GM18517 (cell line): Measurements from ENCODE around the gene POLL.
A peak's percentile ranks its signal among the peaks of the same experiment; 100 is the strongest.
"Not testable (repeated sequence)": the region's sequence is repeated elsewhere in the genome, so short reads cannot be mapped to it uniquely, and the experiment has no call there.

Experiments used
- ATAC-seq: cut with Tn5 transposase; IDR thresholded peaks from one replicate; pipeline ENCODE4 v1.9.1; 2021; ENCODE audit warnings: mild to moderate bottlenecking, moderate library complexity; ENCODE audit not compliant: unreplicated experiment

The POLL gene

GRCh38 chr10:101587725-101588653 lies at the start of gene POLL, which contains the start of gene DPCD:
Gene POLL (minus strand): TSS chr10:101588257. CDS start chr10:101587360, 897 bp downstream.
Gene DPCD (plus strand): TSS chr10:101588321. CDS start chr10:101588337, 16 bp downstream.
- ATAC-seq: peak; percentile 93

- ATAC-seq: not testable (repeated sequence)
Measured at GRCh38 chr10:101633510-101633909, 45.5 kb upstream of the POLL start.

GRCh38 chr10:101631821-101632475 lies 43.9 kb upstream of the POLL start:
- no peak for ATAC-seq

- ATAC-seq: no peak
Measured at GRCh38 chr10:101630633-101630920, 42.5 kb upstream of the POLL start.

- no peak for ATAC-seq
Measured at GRCh38 chr10:101629837-101630632, 42.0 kb upstream of the POLL start.

GRCh38 chr10:101625821-101626412 lies 37.9 kb upstream of the POLL start:
- no peak for ATAC-seq

- ATAC-seq: no peak
Measured at GRCh38 chr10:101624526-101625102, 36.6 kb upstream of the POLL start.

GRCh38 chr10:101623528-101623927 lies 35.5 kb upstream of the POLL start:
- ATAC-seq: no peak

- no peak for ATAC-seq
Measured at GRCh38 chr10:101619983-101620382, 31.9 kb upstream of the POLL start.

GRCh38 chr10:101618871-101619270 lies 30.8 kb upstream of the POLL start:
- no peak for ATAC-seq

- no peak for ATAC-seq
Measured at GRCh38 chr10:101617824-101618568, 29.9 kb upstream of the POLL start.

- ATAC-seq: no peak
Measured at GRCh38 chr10:101617102-101617823, 29.2 kb upstream of the POLL start.

GRCh38 chr10:101616415-101617101 lies 28.5 kb upstream of the POLL start:
- no peak for ATAC-seq

GRCh38 chr10:101615525-101616116 lies 27.6 kb upstream of the POLL start:
- ATAC-seq: no peak

- no peak for ATAC-seq
Measured at GRCh38 chr10:101614663-101615524, 26.8 kb upstream of the POLL start.

GRCh38 chr10:101613646-101614045 lies 25.6 kb upstream of the POLL start:
- no peak for ATAC-seq

- ATAC-seq: no peak
Measured at GRCh38 chr10:101612872-101613271, 24.8 kb upstream of the POLL start.
